ENCODE data around the gene TP53RK.
A peak's percentile ranks its signal among the peaks of the same experiment; 100 is the strongest.

TP53RK gene

DNA sequence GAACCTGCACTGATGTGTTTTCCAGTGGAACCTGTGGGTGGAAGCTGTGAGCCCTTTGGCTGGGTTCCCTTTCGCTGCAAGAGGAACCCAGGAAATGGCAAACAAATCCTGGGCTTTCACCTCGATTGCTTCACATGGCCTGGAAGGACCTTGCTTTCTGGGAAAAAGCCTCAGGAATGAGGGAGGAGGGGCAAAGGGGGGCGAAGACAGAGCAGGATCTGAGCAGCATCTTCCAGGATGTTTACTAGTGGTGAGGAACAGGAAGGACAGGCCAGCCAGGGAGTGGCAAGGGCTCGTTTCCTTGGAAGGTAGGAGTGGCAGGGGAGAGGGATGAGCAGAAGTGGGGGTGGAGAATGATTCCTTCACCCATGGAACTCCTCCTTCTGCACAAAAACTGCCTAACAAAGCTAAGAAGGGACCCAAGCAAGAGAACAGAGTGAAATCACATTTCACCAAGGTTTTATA lies 26.1 kb upstream of the TP53RK start:
- in situ Hi-C loops (cut with HindIII; ENCODE audit: low pct_unique_long_range_greater_than_20kb, low sequenced_read_pairs): no loop called here
- no peak for TF ChIP-seq JUND (IDR thresholded peaks at IDR 0.05; ENCODE audit: low read depth)
- DNase-seq (ENCODE audit: low read depth in 1 of 2, low spot score in 1 of 2): peak; percentile 38 to 98

DNA sequence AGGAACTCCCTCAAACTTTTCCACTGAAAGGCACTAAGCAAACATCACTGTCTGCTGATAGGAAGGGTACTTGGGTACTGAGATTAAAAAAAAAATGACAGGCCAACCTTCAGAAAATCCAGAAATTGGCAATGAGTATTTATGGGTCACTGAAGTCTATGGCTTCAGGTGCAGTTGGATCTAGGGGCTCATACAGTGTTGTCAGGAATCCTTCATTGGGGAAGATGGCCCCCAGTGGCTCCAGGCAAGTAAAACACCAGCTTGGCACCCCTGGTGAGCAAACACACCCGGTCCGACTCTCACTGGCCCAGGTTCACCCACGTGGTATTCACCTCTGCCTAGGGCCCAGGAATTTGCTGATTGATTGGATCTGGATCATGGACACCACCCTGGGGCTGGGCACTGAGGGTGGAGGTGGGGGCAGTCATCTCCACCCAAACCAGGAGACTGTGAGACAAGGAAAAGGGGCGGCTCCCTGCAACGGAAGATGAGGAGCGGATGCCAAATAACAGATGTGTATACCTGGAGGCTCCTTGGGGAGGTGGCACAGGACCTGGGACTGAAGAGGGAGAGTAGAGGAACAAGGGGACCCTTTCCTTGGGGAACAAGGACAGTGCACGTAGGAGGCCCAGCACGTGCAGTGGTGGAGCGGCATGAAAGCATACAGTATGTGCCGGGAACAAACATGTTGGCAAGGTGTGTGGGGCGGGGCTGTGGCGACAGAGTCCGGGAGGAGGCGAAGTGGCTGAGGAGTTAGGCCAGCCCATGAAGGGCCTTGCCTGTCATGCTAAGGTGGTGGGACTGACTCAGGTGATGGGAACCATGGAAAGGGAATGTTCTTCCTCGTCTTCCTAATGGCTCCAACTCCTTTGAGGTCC lies 25.0 kb upstream of the TP53RK start:
- in situ Hi-C loops (cut with HindIII; ENCODE audit: low pct_unique_long_range_greater_than_20kb, low sequenced_read_pairs): no loop called here
- DNase-seq (ENCODE audit: low read depth in 1 of 2, low spot score in 1 of 2): peak in 1 of 2 experiments; percentile 68

DNA sequence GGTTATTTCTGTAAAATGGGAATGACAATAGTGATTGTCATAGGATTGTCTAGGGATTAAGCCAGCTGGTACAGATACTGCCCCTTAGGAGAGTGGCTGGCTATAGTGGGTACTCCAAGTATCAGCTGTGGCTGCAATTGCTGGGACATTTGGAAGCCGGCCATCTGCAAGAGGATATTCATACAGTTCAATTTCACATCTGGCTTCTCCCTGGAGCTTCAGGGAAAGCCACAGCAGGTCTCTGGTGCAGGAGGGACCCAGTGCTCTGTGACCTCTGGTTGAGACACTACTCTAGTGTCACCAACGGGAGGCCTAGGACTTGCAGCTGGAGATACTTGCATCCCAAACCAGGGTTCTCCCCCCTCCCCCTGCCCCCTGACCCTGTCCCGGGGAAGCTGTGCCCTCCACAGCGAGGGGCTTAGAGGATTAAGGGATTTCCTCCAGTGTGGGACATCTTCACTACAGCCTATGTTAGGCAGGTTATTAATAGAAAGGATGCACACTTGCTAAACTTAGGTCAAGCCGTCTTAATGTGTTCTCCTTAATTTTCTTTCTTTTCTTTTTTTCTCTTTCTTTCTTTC lies 22.9 kb upstream of the TP53RK start:
- in situ Hi-C loops (cut with HindIII; ENCODE audit: low pct_unique_long_range_greater_than_20kb, low sequenced_read_pairs): no loop called here
- no peak for DNase-seq (ENCODE audit: low read depth in 1 of 2, low spot score in 1 of 2)
- no peak for TF ChIP-seq JUND (IDR thresholded peaks at IDR 0.05; ENCODE audit: low read depth)

More for the DNA sequence above, 25.0 kb upstream of the TP53RK start:
- no peak for TF ChIP-seq JUND (IDR thresholded peaks at IDR 0.05; ENCODE audit: low read depth)

DNA sequence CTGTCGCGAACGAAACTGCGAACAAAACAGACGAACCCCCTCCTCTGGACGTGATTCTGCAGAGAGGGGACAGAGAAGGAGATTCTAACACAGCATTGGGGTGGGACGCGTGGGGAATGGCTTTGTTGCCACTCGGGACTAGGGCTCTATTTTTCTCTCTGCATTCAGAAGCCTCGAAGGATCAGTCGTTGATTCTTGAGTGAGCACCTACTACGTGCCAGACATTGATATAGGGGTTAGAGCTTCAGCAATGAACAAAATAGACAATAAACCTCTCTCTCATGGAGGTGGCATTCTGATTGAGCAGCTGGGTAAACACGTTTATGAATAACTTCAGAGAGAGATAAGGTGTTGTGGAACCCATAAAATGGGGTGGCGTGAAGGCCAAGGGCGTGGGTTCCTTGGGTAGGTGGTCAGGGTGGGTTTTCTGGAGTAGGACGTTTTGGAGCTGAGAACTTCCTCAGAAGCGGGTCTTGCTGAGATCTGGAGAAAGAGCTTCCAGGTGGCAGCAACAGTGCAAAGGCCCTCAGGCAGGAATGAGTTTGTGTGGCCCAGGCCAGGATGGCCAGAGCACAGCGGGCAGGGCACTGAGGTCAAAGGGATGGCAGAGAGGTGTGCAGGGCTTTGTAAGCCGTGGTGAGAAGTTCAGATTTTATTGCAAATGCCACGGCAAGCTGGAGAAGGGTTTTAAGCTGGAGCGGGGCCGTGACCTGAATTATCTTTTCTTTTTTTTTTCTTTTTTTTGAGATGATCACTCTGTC lies 21.1 kb upstream of the TP53RK start:
- in situ Hi-C loops (cut with HindIII; ENCODE audit: low pct_unique_long_range_greater_than_20kb, low sequenced_read_pairs): no loop called here
- TF ChIP-seq JUND (IDR thresholded peaks at IDR 0.05; ENCODE audit: low read depth): no peak
- no peak for DNase-seq (ENCODE audit: low read depth in 1 of 2, low spot score in 1 of 2)

DNA sequence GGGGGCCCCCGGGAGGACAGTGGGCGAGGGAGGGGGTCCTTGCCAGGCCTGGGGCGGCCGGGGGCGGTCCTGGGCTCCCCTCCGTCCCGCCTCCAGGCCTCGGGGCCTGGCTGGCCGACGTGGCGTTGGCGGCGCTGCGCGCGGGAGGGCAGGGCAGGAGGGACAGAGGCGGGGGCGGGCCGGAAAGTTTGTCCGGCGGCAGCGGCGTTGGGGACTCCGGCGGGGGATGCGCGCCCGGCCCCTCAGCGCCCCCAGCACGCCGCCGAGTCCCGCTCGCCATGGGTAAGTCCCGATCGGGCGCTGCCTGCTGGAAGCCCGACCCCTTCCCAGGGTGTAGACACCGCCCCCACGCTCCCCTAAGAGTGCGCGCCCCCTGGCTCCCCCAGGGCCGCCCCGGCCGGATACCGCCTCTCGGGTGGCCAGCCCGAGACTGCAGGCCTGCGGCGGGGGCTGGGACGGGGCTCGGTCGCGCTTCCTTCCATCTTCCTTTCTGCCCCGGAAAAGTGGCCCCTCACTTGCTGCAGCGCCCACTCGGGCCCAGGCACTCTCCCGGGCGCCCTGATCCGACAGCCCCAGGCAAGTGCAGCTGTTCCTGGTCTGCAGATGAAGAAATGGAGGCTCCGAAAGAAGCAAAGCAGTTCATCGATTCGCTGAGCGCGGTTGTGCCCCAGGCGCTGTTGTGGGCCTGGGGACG lies 20.4 kb upstream of the TP53RK start, which contains the start of gene SLC2A10:
Gene SLC2A10, plus strand, starts transcription at position 191 of the 694 bp plus-strand sequence. Its CDS starts 88 bp downstream, at position 279.
- no peak for TF ChIP-seq JUND (IDR thresholded peaks at IDR 0.05; ENCODE audit: low read depth)
- peak; percentile 67 to 74 for DNase-seq (ENCODE audit: low read depth in 1 of 2, low spot score in 1 of 2)
- in situ Hi-C loops (cut with HindIII; ENCODE audit: low pct_unique_long_range_greater_than_20kb, low sequenced_read_pairs): no loop called here

DNA sequence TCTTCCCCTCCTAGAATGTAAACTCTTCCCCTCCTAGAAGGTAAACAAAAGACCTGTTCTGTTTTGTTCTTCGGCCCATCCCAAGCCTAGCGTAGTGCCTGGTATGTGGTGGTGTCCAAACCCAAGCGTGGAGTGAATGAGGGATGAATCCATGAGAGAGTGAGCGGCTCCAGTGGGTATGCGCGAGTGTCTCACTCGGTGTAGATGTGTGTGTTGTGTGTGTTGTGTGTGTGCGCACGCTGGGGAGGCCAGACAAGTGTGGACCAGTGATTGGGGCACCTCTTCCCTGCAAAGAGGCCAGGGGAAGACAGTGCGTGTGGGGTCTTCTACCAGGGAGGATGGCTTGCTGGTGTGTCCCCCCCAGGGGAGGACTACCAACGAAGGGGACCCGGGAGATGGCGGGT lies 19.8 kb upstream of the TP53RK start:
- TF ChIP-seq JUND (IDR thresholded peaks at IDR 0.05; ENCODE audit: low read depth): no peak
- DNase-seq (ENCODE audit: low read depth in 1 of 2, low spot score in 1 of 2): peak in 1 of 2 experiments; percentile 51
- in situ Hi-C loops (cut with HindIII; ENCODE audit: low pct_unique_long_range_greater_than_20kb, low sequenced_read_pairs): no loop called here

DNA sequence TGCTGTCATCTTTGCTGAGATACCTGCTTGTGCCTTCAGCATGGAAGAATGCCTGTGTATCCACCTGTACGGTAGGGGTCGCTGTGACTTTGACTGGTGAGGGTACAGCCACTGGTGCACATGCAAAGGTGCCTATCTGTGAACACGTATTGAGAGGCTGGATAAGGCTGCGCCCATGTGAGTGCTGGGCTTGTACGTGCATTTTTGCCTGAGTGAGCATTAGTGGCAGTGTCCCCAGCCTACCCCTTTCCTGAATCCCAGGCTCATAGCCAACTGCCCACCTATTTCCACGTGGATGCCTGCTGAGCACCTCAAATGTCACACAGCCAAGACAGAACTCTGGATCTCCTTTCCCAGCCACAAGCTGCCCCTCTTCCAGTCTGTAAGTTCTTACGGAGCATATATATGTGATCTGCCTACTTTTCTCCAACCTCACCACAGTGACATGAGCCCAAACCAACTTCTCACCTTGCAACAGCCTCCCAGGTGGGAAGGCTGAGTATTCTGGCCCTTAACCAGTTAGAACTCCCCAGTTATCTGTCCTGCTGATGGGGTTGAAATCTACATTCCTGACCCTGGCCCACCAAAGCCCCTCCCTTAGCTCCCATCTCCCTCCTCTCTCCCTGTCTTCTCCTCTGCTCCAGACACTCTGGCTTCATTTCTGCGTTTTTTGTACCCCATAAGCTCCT lies 19.1 kb upstream of the TP53RK start:
- DNase-seq (ENCODE audit: low read depth in 1 of 2, low spot score in 1 of 2): peak in 1 of 2 experiments; percentile 85
- no peak for TF ChIP-seq JUND (IDR thresholded peaks at IDR 0.05; ENCODE audit: low read depth)

DNA sequence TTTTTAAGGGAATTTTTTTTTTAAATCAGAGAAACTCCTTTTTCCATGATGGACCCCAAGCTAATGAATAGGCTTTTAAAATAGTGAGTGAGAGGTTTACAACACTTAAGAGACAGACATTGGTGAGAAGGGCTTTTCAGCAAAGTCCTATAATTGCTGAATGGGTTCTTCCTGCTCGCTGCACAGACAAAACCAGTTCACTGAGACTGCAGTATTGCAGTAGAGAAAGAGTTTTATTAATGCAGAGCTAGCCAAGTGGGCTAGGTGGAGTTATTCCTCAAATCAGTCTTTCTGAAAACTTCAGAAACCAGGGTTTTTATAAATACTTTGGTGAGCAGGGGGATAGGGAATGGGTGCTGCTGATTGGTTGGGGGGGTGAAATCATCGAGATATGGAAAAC lies 17.0 kb upstream of the TP53RK start:
- no peak for TF ChIP-seq JUND (IDR thresholded peaks at IDR 0.05; ENCODE audit: low read depth)
- DNase-seq (ENCODE audit: low read depth in 1 of 2, low spot score in 1 of 2): no peak
- in situ Hi-C loops (cut with HindIII; ENCODE audit: low pct_unique_long_range_greater_than_20kb, low sequenced_read_pairs): no loop called here

More for the DNA sequence above, 19.1 kb upstream of the TP53RK start:
- in situ Hi-C loops (cut with HindIII; ENCODE audit: low pct_unique_long_range_greater_than_20kb, low sequenced_read_pairs): no loop called here

DNA sequence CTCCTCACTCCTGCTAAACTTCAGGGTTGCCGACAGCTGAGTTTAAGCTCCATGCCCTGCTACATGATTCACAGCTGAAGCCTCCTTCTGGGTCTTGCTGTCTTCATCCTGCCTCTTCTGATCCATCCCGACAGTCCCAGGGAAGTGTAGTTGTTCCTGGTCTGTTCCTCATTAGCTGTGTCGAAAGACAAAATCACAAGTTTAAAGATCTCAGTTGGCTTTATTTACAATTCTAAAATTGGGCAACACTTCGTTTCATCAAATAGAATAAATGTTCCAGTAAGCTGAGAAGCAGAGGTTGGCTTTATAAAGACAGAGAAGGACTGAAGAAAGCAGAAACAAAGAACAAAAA lies 16.1 kb upstream of the TP53RK start:
- TF ChIP-seq JUND (IDR thresholded peaks at IDR 0.05; ENCODE audit: low read depth): no peak
- in situ Hi-C loops (cut with HindIII; ENCODE audit: low pct_unique_long_range_greater_than_20kb, low sequenced_read_pairs): no loop called here
- DNase-seq (ENCODE audit: low read depth in 1 of 2, low spot score in 1 of 2): no peak

DNA sequence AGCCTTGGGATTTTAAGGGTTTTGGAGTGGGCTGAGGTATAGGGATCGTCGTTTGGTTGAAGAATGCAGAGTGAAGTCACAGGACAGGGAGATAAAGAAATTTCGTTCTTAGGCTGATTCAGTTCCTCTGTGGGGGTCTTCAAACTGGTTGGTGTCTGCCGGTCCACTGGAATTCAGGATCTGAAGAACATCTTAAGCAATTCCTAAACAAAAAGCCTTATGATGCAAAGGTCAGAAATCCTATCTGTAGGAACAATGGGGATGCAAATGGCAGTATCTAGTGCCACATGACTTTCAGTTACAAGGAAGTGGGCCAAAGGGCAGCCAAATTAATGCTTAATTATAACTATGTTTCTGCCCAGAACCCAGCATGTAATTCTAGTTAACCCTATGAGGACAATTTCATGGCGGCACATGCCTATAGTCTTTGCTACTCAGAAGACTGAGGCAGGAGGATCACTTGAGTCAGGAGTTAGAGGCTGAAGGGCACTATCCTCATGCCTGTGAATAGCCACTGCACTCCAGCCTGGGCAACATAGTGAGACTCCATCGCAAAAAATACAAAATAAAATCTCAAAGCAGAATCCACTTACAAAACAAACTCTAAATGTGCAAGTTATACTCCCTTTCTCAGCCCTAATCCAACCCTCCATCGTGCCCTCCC lies 15.6 kb upstream of the TP53RK start:
- in situ Hi-C loops (cut with HindIII; ENCODE audit: low pct_unique_long_range_greater_than_20kb, low sequenced_read_pairs): no loop called here
- DNase-seq (ENCODE audit: low read depth in 1 of 2, low spot score in 1 of 2): no peak

DNA sequence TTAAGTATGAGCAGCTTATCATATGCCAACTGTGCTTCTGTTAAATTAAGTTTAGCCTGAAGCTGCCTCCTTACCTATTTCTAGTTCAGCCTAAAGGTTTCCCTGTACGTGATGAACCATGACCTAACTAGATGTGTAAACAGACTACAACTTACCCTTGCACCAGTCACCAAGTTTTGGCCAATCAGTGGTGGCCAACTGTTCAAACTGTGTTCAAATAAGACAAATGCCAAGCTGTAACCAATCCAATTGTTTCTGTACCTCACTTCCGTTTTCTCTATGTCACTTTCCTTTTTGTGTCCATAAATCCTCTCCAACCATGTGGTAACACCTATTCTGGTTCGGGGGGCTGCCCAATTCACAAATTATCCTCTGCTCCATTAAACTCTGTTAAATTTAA lies 14.2 kb upstream of the TP53RK start:
- in situ Hi-C loops (cut with HindIII; ENCODE audit: low pct_unique_long_range_greater_than_20kb, low sequenced_read_pairs): no loop called here
- TF ChIP-seq JUND (IDR thresholded peaks at IDR 0.05; ENCODE audit: low read depth): no peak
- peak in 1 of 2 experiments; percentile 22 for DNase-seq (ENCODE audit: low read depth in 1 of 2, low spot score in 1 of 2)

More for the DNA sequence above, 15.6 kb upstream of the TP53RK start:
- no peak for TF ChIP-seq JUND (IDR thresholded peaks at IDR 0.05; ENCODE audit: low read depth)
